HG03064 (cell line): ENCODE results near the gene PFN3.
A peak's percentile ranks its signal among the peaks of the same experiment; 100 is the strongest.
"Not testable (repeated sequence)": the region's sequence is repeated elsewhere in the genome, so short reads cannot be mapped to it uniquely, and the experiment has no call there.

Source experiments
- ATAC-seq: cut with Tn5 transposase; IDR thresholded peaks from one replicate; pipeline ENCODE4 v1.9.1; 2021; ENCODE audit warnings: low read depth; ENCODE audit not compliant: unreplicated experiment

Gene PFN3

DNA sequence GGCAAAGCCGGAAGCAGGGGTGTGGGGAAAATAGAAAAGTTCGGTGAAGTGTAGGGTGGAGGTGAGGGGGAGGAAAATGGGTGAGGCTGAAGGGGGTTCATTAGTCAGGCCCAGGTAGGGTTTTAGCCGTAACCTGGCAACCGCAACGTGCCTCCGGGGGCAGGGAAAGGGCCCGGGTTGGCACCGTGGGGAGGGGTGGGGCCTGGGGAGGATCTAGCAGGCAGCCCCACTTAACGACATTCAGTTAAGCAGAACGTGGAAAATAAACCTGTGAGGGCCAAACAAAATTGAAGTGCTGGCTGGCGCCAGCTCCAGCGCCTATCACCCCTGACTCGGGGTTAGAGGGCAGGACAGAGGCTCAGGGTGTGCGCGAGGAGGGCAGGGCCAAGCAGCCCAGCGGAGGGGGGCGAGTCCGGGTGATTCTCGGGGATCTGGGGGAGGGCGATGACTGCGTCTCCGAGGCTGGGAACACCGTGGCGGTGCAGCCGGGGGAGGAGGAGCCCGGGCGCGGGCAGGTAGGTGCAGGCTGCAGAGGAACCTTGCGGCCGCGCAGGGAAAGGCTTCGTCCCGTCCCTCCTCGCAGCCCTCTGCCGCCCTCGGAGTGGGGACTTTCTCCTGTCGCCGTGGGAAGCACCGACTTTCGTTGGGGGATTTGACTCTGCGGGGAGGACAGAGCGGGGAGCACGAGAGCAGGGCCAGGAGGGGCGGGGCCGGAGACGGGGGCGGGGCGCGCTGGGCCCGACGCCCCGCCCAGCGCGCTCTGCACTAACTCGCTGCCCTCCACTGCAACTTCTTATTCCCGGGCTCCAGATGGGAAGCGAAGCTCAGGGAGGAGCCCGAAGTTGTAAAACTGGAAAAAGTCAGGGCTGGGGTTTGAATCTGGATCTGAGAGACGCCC lies 37.6 kb downstream of the PFN3 start:
- no peak for ATAC-seq

DNA sequence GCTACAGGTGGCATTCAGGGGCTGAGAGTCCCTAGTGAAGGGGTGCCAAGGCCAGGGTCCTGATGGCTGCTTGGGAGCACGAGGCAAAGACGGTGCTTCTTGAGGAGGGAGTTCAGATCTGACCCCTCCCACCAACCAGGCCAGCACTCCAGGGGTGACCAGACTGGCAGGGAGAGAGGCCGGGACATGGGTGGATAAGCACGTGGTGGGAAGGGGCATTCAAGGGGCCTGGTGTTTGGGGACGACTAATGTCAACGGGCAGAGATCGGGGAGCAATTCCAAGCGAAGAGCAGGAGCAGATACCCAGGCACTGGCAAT lies 38.2 kb downstream of the PFN3 start:
- ATAC-seq = no peak

- ATAC-seq = no peak
Measured at GRCh38 chr5:177361418-177362291, 38.8 kb downstream of the PFN3 start.

DNA sequence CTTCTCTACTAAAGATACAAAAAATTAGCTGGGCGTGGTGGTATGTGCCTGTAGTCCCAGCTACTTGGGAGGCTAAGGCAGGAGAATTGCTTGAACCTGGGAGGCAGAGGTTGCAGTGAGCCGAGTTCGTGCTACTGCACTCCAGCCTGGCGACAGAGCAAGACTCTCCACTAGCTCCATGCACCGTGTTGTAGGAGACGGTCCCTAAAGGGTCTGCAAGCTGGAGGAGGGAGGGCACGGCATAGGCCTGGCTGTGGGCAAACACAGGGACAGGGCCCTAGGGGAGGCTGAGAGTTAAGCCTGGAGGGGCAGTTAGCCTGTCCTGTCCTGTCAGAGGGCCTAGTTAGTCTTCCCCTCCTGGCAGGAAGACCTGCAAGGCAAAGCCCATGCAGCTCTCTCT lies 39.7 kb downstream of the PFN3 start:
- ATAC-seq = not testable (repeated sequence)

DNA sequence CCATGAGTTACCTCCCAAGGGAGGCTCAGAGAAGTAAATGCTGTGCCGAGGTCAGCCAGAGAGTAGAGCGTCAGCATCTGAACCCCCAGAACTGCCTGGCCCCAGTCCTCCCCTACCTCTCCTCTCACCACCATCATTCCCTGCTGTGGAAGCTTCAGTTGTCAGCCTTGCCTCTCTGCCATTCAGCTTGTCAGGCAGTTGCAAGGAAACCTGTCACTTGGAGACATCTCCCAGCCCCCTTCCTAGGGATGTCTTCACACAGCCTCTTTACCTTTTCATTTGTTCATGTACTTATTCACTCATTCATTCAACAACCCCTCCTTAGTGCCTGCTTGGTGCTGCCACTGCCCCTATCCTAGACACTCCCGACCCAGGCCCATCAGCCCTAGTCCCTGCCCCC lies 40.6 kb downstream of the PFN3 start:
- no peak for ATAC-seq

DNA sequence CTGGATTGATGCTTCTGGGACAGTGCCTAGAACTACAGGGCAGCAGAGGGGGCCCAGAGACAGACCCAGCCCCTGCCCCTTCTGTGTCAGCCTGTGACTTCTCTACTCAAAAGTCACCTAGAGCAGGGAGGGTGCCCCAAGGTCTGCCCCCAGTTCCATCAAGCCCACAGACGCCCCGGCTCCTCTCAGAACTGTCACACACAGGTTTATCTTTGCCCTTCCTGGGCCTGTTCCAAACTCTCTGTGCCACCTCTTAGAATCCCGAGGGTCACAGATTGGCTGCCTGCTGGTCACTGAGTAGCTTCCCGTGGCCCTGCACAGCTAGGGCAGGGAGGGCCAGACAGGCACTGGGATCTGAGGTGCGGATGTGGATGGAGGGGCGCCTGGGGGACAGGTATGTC lies 41.0 kb downstream of the PFN3 start:
- no peak for ATAC-seq

- ATAC-seq = no peak
Measured at GRCh38 chr5:177358370-177358819, 42.1 kb downstream of the PFN3 start.

DNA sequence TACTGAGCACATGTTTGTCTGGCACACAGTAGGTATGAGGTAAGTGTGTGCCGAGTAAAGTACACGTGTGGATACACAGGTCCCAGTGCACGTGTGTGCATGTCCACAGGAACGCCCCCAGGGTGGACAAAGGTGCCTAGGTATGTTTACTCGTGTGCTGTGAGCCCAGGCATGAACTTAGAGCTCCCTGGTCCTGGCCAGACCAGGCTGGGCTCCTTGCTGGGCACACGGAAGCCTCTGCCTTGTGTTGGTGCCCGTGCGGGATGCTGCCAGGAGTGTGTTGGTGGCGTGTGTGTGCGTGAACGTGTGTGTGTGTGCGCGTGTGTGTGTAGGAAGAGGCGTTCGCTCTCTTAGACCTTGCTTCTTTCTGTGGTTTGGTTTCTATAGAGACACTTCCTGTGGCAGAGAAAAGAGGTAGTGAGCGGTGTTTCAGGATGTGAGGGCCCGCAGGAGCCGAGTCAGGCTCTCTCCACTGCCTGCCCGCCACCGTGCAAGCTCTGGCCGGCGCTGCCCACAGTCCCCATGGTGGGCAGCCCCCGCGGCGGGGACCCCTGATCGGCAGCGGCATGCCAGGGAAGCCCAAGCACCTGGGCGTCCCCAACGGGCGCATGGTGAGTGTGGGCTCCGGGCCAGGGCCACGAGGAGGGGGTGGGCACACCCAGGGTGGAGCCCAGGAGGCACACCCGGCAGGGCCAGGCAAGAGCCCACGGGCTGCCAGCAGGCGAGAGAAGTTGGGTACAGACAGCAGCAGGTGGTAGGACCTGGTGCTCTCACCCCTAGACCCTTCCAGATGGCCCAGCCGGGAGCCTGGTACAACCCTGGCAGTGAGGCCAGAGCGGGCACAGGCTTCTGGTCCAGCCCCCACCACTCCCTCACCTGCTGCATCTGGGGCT lies 42.8 kb downstream of the PFN3 start, which contains the start of gene RGS14:
Gene RGS14 (plus strand): TSS at position 466 of the 893 bp plus-strand sequence. CDS start 101 bp downstream, at position 567.
- ATAC-seq = peak; percentile 89

DNA sequence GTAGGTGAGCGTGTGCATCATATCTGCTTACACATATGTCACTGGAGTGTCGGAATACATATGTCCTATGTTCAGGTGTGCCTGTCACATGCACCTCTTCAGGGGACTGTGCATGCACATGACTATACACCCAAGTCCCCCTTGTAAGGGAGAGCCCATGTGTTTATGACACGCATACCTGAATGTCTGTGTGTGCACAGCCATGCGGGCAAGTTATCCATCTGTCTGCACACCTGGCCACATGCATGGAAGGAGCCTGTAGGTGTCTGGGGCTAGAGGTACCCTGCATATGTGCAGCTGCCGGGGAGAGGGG lies 43.4 kb downstream of the PFN3 start:
- ATAC-seq = no peak

GRCh38 chr5:177356746-177357145 lies 43.7 kb downstream of the PFN3 start:
- no peak for ATAC-seq

- ATAC-seq = no peak
Measured at GRCh38 chr5:177355868-177356168, 44.6 kb downstream of the PFN3 start.

DNA sequence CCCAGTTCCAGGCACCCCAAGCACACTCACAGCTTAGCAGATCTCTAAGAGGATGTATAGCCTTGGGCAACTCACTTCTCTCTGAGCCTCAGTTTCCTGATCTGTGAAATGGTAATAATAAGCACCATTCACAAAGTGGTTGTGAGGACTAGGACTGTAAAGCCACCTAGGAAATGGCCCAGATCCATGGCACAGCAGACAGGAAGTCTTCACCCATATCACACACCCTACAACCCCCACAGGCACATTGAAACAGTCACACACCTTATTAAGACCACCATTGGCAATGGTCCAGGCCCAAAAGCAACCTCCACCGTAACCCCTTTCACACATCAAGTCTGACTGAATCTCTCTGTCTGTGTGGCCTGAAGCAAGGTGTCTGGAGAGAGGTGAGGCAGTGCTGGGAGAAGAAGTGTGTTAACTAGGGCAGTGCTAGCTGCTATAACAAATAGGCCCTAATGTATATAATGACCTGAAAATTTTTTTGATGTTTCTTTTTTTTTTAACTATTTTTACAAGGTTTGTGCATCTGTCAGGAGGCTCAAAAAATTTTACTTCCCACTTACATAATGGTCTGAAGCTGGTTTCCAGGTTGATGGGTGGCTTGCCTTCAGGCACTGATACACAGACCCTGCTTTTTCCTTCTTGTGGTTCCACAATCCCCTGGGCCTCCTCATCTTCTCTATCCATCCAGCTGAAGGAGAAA lies 45.1 kb downstream of the PFN3 start:
- ATAC-seq = no peak

- no peak for ATAC-seq
Measured at GRCh38 chr5:177354711-177355110, 45.8 kb downstream of the PFN3 start.

GRCh38 chr5:177354256-177354655 lies 46.2 kb downstream of the PFN3 start:
- ATAC-seq = no peak

DNA sequence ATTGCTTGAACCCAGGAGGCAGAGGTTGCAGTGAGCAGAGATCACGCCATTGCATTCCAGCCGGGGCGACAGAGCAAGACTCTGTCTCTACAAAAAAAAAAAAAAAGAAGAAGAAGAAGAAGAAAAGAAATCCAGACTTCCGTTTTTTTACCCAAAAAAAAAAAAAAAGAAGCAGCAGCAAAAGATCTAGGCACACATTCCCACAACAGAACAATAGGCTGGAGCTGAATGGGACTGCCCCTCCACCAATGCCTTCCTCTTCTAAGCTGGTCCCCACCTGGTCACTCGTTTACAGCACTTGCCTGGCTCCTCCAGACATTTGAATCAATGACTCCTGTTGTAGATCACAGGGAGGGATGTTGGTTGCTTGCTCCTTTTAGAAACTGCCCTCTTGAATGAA lies 47.4 kb downstream of the PFN3 start:
- no peak for ATAC-seq

GRCh38 chr5:177351392-177352329 lies 48.8 kb downstream of the PFN3 start, which contains the start of gene LMAN2:
Gene LMAN2 (minus strand): TSS chr5:177351668. CDS start chr5:177351647, 21 bp downstream.
- ATAC-seq = peak; percentile 94

DNA sequence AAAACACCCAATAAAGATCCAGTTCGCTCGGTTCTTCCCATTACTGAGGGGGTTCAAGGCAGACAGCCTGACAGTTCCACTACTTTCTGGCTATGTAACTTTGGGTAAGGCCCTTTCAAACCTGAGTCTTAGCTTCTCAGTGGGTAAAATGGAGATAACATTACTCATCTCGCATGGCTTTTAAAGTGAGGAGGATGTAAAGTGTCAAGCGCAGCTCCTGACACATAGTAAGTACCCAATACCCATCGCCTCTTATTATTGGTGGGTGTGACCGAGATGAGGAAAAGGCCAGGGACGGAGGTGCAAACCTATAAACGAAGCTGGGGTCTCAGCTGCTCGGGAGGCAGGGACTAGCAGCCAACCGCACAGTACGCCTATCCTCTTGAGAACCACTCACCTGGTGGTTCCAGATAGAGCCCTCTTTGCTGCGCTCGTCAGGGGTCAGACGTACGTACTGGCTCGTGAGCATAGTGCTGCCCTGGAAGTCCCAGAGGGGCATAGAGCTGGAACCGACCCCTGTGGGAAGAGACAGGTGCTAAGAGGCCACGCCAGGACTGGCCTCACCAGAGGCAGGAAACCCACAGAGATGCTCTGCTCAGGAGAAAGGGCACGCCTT lies 49.6 kb downstream of the PFN3 start:
- ATAC-seq = peak; percentile 13
